HG02870 (cell line): ENCODE results near the gene HSPB6.
A peak's percentile ranks its signal among the peaks of the same experiment; 100 is the strongest.

Source experiments
- ATAC-seq: cut with Tn5 transposase; IDR thresholded peaks from one replicate; pipeline ENCODE4 v1.9.1; 2021; ENCODE audit warnings: mild to moderate bottlenecking, moderate library complexity; ENCODE audit not compliant: unreplicated experiment

Gene HSPB6

DNA sequence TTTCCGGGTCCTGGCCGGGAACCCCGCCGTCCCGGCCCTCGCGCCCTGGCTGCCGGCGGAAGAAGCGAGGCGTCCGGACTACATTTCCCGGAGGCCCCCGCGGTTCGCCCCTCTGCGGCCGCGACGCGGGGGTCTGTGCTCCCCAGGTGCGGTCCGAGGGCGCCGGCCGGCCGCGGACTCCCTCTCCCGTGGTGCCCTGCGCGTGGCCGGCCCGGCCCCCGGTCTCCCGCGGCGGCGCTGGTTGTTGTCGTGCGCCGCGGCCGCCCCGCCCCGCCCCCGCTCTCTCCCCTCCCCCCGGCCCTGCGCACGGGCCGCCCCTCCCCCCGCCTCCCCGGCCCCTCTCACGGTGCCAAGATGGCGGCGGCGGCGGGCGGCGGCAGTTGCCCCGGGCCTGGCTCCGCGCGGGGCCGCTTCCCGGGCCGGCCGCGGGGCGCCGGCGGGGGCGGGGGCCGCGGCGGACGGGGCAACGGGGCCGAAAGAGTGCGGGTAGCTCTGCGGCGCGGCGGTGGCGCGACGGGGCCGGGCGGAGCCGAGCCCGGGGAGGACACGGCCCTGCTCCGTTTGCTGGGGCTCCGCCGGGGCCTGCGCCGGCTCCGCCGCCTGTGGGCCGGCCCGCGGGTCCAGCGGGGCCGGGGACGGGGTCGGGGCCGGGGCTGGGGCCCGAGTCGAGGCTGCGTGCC is 39.0 kb downstream of the HSPB6 start, which contains the start of gene KMT2B:
Gene KMT2B, plus strand, starts transcription at position 339 of the 680 bp plus-strand sequence. Its CDS starts 16 bp downstream, at position 355.
- ATAC-seq: no peak

- ATAC-seq: peak; percentile 53
Measured at GRCh38 chr19:35716801-35717664, 39.8 kb downstream of the HSPB6 start.

- no peak for ATAC-seq
Measured at GRCh38 chr19:35715981-35716800, 40.6 kb downstream of the HSPB6 start.

- no peak for ATAC-seq
Measured at GRCh38 chr19:35715355-35715809, 41.4 kb downstream of the HSPB6 start.

DNA sequence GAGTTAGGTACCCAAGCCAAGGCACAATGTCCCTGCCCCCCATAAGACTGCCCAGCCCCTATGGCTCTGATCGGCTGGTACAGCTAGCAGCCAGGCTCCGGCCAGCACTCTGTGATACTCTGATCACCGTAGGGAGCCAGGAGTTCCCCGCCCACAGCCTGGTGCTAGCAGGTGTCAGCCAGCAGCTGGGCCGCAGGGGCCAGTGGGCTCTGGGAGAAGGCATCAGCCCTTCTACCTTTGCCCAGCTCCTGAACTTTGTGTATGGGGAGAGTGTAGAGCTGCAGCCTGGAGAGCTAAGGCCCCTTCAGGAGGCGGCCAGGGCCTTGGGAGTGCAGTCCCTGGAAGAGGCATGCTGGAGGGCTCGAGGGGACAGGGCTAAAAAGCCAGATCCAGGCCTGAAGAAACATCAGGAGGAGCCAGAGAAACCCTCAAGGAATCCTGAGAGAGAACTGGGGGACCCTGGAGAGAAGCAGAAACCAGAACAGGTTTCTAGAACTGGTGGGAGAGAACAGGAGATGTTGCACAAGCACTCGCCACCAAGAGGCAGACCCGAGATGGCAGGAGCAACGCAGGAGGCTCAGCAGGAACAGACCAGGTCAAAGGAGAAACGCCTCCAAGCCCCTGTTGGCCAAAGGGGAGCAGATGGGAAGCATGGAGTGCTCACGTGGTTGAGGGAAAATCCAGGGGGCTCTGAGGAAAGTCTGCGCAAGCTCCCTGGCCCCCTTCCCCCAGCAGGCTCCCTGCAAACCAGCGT is 42.1 kb downstream of the HSPB6 start:
- ATAC-seq: no peak

DNA sequence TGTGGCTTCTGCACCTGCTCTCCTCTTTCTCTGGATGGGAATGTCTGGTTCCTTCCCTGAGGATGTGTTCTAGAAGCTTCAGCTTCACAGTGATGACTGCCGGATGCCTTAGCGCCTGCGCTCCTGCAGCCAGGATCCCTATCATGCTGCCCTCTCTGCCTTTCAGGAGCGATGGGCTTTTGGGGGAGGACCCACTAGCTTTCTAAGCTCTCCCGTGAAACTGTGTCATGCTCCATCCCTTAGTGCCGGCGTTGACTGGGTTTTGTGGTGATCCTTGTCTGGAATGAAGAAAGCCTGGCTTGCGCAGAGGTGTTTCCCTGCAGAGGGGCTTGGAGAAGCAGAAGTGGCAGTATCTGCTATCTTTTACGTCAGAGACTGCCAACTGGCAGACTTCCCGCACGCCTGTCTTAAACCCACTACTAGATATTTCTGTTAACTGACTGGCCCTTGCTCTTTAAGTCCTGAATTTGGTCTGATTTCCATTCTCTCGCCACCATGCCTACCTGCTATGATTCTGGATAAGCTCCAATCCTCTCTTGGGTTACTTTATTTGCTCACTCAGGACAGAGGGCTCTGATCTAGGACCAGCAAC is 42.8 kb downstream of the HSPB6 start:
- ATAC-seq: no peak

DNA sequence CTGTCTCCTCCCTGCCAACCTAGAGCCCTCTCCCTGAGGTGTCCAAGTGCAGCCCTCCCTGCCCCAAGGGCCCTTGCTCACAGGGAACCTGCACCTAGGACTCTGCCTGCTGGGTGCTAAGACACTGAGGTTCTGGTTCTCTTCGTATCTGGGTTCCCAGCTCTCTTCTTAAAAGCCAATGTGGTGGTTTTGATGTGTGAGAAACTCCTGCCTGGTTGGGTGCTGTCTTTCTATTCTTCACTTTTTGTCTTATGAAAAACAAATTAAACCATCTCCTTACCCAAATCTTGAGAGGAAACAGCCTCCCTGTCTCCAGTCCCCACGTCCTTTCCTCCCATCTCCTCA is 43.4 kb downstream of the HSPB6 start:
- no peak for ATAC-seq

DNA sequence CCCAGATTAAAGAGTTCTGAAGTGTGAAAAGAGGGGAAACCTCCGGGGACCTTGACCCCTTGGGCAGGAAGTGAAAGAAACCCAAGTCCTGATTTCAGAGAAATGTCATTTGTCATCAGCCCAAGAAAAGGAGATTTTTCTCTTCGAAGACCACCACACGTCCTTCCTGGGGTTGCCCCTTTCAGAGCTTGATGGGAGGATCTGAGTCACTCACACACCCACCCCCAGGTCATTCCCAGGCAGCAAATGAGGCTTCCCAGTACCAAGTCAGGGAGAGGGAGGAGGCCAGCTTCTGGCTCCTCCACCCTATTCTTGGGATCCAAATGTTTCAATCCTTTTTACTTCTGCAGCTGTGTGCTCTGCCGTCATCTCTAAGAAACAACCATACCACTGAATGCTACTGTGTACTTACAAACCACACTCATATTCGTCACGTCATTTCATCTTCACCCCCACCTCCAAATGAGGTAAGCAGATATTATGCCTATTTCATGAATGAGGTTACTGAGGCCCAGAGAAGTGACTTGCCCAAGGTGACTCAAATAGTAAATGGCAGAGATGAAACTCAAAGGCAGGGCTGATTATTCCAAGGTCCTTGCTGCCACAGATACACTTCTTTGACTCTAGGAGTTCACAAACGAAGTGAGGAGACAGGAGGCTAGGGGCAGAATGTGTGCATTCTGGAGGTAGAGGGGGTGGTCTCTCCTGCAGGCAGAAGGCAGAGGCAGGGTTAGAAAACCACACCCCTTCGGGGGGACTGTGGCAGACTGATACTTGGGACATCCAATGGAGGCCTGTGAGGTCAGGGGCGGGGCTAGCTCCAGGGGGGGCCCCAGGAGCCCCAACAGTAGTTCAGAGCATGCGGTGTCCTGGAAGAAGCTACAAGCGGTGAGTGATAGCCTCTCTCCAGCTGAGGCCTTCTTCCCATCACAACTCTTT is 44.0 kb downstream of the HSPB6 start:
- ATAC-seq: no peak

- no peak for ATAC-seq
Measured at GRCh38 chr19:35710784-35711723, 45.8 kb downstream of the HSPB6 start.

DNA sequence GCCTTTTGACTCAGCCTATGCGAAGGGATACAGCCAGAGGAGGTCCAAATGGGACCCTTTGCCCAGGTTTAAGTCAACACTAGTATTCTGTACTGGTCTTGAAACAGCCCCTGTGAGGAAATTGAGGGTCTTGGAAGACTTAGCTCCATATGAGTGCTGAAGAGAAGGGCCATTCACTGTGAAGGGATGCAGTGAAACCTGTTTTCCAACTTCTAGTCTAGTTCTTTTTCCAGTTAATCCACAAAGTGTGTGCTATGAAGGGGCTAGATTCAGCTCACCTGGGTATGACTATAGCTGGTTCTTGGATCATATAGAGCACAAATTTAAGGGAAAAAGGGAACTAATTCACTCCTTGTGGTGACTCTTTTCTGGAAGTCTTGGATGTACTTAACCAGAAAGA is 48.4 kb downstream of the HSPB6 start:
- no peak for ATAC-seq
